ENCODE data around the gene CHRNA10. TPM values are rescaled to one million over a fixed set of nuclear protein-coding genes. Genes with fewer than 3 reads are reported as not detected.

Gene CHRNA10
- total RNA-seq, 4 donors from 2014 or later = 0.19 to 0.78 (median 0.67) TPM; not detected in 1

GRCh38 chr11:3707176-3707575 is 36.0 kb upstream of the CHRNA10 start:
- TF ChIP-seq EP300 (IDR thresholded peaks at IDR 0.05) = no peak
- no peak for TF ChIP-seq CTCF (IDR thresholded peaks at IDR 0.05)
- no peak for TF ChIP-seq POLR2A (IDR thresholded peaks at IDR 0.05)
- H3K4me1 ChIP-seq = no peaks in the 10 kb centered on the region
- WGBS, 2 donors (ENCODE audit: low coverage in 1 of 2) = 81 to 82% methylated on average over 1 to 2 of the region's 2 CpGs
- H3K9me3 ChIP-seq = no peaks in the 10 kb centered on the region
- H3K4me3 ChIP-seq = no peak overlapping the region
- no peaks in the 10 kb centered on the region for H3K27me3 ChIP-seq
- no peak overlapping the region for H3K27ac ChIP-seq
- peaks cover 0 to 87% of the 10 kb centered on the region in 2 donors for H3K36me3 ChIP-seq
- no peak for ATAC-seq

GRCh38 chr11:3703383-3703782 is 32.2 kb upstream of the CHRNA10 start:
- TF ChIP-seq POLR2AphosphoS5 (IDR thresholded peaks at IDR 0.05) = no peak
- no peak for TF ChIP-seq EP300 (IDR thresholded peaks at IDR 0.05)
- TF ChIP-seq POLR2A (IDR thresholded peaks at IDR 0.05) = no peak
- TF ChIP-seq CTCF (IDR thresholded peaks at IDR 0.05) = no peak
- 73 to 81% methylated on average over 2 of the region's 3 CpGs for WGBS, 2 donors (ENCODE audit: low coverage in 1 of 2)
- Histone ChIP-seq H3K27ac (no peak overlapping the region), H3K36me3 (peaks cover 0 to 90% of the 10 kb centered on the region in 2 donors), H3K4me1 (no peaks in the 10 kb centered on the region), H3K9me3 (no peaks in the 10 kb centered on the region), H3K27me3 (no peaks in the 10 kb centered on the region), H3K4me3 (no peak overlapping the region)
- ATAC-seq = no peak

- TF ChIP-seq CTCF (IDR thresholded peaks at IDR 0.05) = no peak
- TF ChIP-seq POLR2AphosphoS5 (IDR thresholded peaks at IDR 0.05) = no peak
- no peak for TF ChIP-seq EP300 (IDR thresholded peaks at IDR 0.05)
- TF ChIP-seq POLR2A (IDR thresholded peaks at IDR 0.05) = no peak
- Histone ChIP-seq H3K27me3 (no peaks in the 10 kb centered on the region), H3K4me1 (no peaks in the 10 kb centered on the region), H3K4me3 (no peak overlapping the region), H3K27ac (no peak overlapping the region), H3K9me3 (no peaks in the 10 kb centered on the region), H3K36me3 (peaks cover 0 to 98% of the 10 kb centered on the region in 2 donors)
- no peak for ATAC-seq
- WGBS, 2 donors (ENCODE audit: low coverage in 1 of 2) = 89 to 100% methylated on average over 2 of the region's 2 CpGs
These were observed 29.7 kb upstream of the CHRNA10 start for GRCh38 chr11:3700910-3701309.

- H3K36me3 ChIP-seq = peaks cover 0 to 98% of the 10 kb centered on the region in 2 donors
- no peak for ATAC-seq
- H3K4me1 ChIP-seq = no peaks in the 10 kb centered on the region
- H3K27ac ChIP-seq = no peak overlapping the region
- H3K9me3 ChIP-seq = no peaks in the 10 kb centered on the region
- no peak overlapping the region for H3K4me3 ChIP-seq
- H3K27me3 ChIP-seq = no peaks in the 10 kb centered on the region
- TF ChIP-seq CTCF (IDR thresholded peaks at IDR 0.05) = no peak
- TF ChIP-seq POLR2A (IDR thresholded peaks at IDR 0.05) = no peak
- no peak for TF ChIP-seq EP300 (IDR thresholded peaks at IDR 0.05)
- TF ChIP-seq POLR2AphosphoS5 (IDR thresholded peaks at IDR 0.05) = no peak
- 67 to 80% methylated on average over 2 of the region's 2 CpGs for WGBS, 2 donors (ENCODE audit: low coverage in 1 of 2)
These were observed 29.2 kb upstream of the CHRNA10 start for GRCh38 chr11:3700410-3700809.

GRCh38 chr11:3686751-3687150 is 15.6 kb upstream of the CHRNA10 start:
- ATAC-seq = no peak
- TF ChIP-seq POLR2AphosphoS5 (IDR thresholded peaks at IDR 0.05) (no peak), POLR2A (IDR thresholded peaks at IDR 0.05) (no peak), EP300 (IDR thresholded peaks at IDR 0.05) (no peak), CTCF (IDR thresholded peaks at IDR 0.05) (no peak)
- 50 to 78% methylated on average over 2 to 3 of the region's 4 CpGs for WGBS, 2 donors (ENCODE audit: low coverage in 1 of 2)
- Histone ChIP-seq H3K27me3 (no peaks in the 10 kb centered on the region), H3K4me3 (no peak overlapping the region), H3K27ac (no peak overlapping the region), H3K36me3 (peaks cover 3 to 94% of the 10 kb centered on the region in 2 donors), H3K9me3 (no peaks in the 10 kb centered on the region), H3K4me1 (peaks cover 0 to 26% (median 0%) of the 10 kb centered on the region in 3 donors)
